Activated CD4-positive, alpha-beta T cell treated with anti-CD3 and anti-CD28 coated beads, Interleukin-2, amount 10 ng/mL, durations not matched to agents 7 days and 5 days (primary cell): ENCODE data around the gene OTUB2. TPM values are rescaled to one million over a fixed set of nuclear protein-coding genes. Genes with fewer than 3 reads are reported as not detected.
A peak's percentile ranks its signal among the peaks of the same experiment; 100 is the strongest.

ENCODE experiments used
- CTCF ChIA-PET: fragments of 350-600 bp; sonication (Branson Sonifier 250); formaldehyde crosslinking; loops from one replicate; lab custom pipeline; 2021; ENCODE audit warnings: antibody characterized with exemption; lab: Charles Lee
- POLR2A ChIA-PET: fragments of 350-600 bp; sonication (Branson Sonifier 250); formaldehyde crosslinking; loops from one replicate; lab custom pipeline; 2021; ENCODE audit warnings: antibody characterized with exemption; lab: Charles Lee
- DNase-seq: peaks from one replicate; pipeline ENCODE4 v3.0.0-alpha.2; 2020
- H3K27ac Mint-ChIP-seq: one replicate; pipeline ENCODE4 v1.8.0; 2021; ENCODE audit warnings: mild to moderate bottlenecking, moderate library complexity, mixed read lengths
- H3K27me3 Mint-ChIP-seq: one replicate; pipeline ENCODE4 v1.8.0; 2021; ENCODE audit warnings: mixed read lengths
- H3K36me3 Mint-ChIP-seq: one replicate; pipeline ENCODE4 v1.8.0; 2021; ENCODE audit warnings: low read depth, mixed read lengths
- H3K4me1 Mint-ChIP-seq: one replicate; pipeline ENCODE4 v1.8.0; 2021; ENCODE audit warnings: mixed read lengths
- H3K4me3 Mint-ChIP-seq: one replicate; pipeline ENCODE4 v1.8.0; 2021; ENCODE audit warnings: mild to moderate bottlenecking, moderate library complexity, mixed read lengths
- H3K9me3 Mint-ChIP-seq: one replicate; pipeline ENCODE4 v1.8.0; 2021; ENCODE audit warnings: mixed read lengths
- total RNA-seq, 2 experiments: library from RNA; stranded (reverse); gene quantifications; one replicate each; pipeline ENCODE4 v1.2.3, GENCODE V29; 2021

The OTUB2 gene
- total RNA-seq, 2 experiments from 2014 or later = 2.3 to 2.4 TPM

DNA sequence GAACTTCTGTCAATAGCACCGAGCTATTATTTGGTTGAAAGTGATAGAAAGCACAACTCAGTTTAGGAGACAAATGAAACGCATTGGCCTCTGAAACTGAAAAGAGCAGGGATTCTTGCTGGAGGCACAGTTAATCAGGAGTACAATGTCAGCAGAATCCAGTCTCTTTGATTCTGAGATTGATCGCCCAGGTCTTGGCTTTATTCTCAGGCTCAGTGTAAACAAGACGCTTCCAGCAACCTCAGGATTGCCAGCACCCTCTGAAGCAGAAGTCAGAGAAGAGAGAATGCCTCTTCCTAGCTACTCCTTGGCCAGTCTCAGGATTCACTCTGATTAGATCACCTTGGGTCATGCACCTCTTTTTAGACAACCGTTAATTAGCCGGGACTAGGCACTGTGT is 11.8 kb upstream of the OTUB2 start:
- Mint-ChIP-seq H3K4me1 (peaks cover 38% of the 10 kb centered on the region), H3K36me3 (no peaks in the 10 kb centered on the region), H3K4me3 (no peak overlapping the region), H3K27ac (no peak overlapping the region), H3K27me3 (peaks cover 20% of the 10 kb centered on the region), H3K9me3 (no peaks in the 10 kb centered on the region)
- no peak for DNase-seq
- ChIA-PET POLR2A (no interaction called here), CTCF (interaction anchor here (0.9 to 1.3 kb wide), 4 partner anchors 9 to 74 kb away, joined by 3 to 7 read pairs (median 4); no protein-coding TSS in a partner anchor)

DNA sequence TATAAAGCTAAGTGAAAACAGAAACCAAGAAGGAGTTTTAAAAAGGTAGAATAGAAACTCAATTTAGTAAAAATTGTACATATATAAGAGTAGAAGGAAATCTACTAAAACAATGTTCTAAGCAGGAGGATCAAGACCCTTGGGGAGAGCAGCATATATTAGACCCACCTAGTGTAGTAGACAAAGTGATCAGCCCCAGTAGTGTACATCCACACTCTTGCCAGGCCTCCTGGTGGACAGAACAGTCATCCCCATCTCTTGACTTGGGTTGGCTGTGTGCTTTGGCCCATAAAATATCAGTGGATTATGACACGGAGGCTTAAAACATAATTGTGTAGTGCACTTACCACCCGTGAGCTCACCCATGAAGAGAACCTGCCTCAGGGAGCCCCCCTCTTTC is 10.9 kb upstream of the OTUB2 start:
- DNase-seq = no peak
- Mint-ChIP-seq H3K27me3 (peaks cover 20% of the 10 kb centered on the region), H3K27ac (no peak overlapping the region), H3K4me3 (no peak overlapping the region), H3K9me3 (no peaks in the 10 kb centered on the region), H3K4me1 (peaks cover 35% of the 10 kb centered on the region), H3K36me3 (no peaks in the 10 kb centered on the region)
- POLR2A ChIA-PET = no interaction called here
- CTCF ChIA-PET = interaction anchor here (1.0 kb wide), 2 partner anchors 10 to 18 kb away, joined by 3 read pairs; partner anchors contain the start of gene CCDC197

DNA sequence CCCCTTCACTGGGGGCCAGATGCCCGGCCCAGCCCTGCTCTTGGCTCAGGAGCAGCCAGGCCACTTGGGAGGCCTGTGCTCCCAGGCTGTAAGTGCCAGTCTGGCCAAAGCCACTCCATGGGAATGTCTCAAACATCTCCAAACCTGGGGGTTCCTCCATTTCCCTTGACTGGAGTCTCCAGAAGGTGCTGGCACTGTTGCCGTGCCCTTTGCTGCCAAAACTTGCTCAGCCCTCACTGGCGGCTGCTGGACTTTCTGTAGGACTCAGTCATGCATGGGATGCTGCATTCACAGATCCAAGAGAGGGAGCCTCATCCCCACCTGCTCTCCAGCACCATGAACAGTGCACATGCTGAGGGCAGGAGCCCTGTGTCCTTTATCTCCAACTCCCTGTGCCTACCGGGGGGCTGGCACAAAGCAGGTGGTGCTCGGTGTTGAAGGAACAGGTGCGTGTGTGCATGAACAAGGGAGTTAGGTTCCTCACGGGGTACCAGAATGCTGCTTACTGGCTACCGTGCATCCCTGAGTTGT is 9.6 kb upstream of the OTUB2 start:
- Mint-ChIP-seq H3K36me3 (no peaks in the 10 kb centered on the region), H3K4me3 (no peak overlapping the region), H3K27me3 (peaks cover 20% of the 10 kb centered on the region), H3K27ac (no peak overlapping the region), H3K9me3 (no peaks in the 10 kb centered on the region), H3K4me1 (peaks cover 35% of the 10 kb centered on the region)
- no peak for DNase-seq
- ChIA-PET POLR2A (no interaction called here), CTCF (interaction anchor here (1.1 to 3.8 kb wide), 4 partner anchors 9 to 77 kb away, joined by 3 to 20 read pairs (median 6); no protein-coding TSS in a partner anchor)

DNA sequence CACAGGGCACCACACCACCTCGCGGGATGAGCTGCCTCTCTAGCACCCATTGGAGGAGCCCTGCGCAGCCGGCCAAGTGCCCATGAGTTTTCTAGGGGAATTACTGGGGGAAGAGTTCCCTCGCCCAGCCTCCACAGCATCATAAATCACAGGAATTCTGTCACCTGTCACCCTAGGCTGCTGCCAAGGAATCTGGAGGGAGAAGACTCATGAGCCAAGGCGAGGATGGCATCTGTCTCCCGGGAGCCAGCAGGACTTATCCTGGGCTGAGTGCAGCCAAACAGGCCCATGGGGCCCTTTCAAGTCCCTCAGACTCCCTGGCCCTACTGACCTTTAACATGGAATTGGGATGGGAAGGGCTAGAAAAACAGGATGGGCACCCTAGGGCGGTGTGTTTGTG is 7.8 kb upstream of the OTUB2 start:
- H3K27me3 Mint-ChIP-seq = peaks cover 20% of the 10 kb centered on the region
- no peak overlapping the region for H3K4me3 Mint-ChIP-seq
- H3K9me3 Mint-ChIP-seq = no peaks in the 10 kb centered on the region
- ChIA-PET CTCF (interaction anchor here (1.1 to 3.8 kb wide), 2 partner anchors 14 to 79 kb away, joined by 3 to 20 read pairs; no protein-coding TSS in a partner anchor), POLR2A (no interaction called here)
- no peaks in the 10 kb centered on the region for H3K36me3 Mint-ChIP-seq
- no peak overlapping the region for H3K27ac Mint-ChIP-seq
- H3K4me1 Mint-ChIP-seq = peaks cover 37% of the 10 kb centered on the region
- no peak for DNase-seq

DNA sequence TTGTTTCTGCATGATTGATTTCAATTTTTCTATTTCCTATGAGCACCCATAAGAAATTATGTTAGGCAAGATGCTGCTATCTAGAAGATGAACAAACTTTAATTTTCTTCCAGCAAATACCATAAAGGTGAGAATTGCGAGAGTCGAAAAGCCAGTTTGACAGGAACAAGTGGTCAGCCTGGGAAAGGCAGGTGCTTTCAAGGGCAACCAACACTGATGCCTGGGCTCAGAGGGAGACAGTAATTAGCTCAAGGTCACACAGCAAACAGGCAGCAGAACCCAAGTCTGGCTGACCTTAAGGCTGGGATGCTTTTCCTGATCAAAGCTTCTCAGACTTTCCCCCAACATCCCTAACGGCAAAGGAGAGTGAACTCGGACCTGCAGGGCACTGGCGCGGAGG is 6.8 kb upstream of the OTUB2 start:
- H3K27ac Mint-ChIP-seq = no peak overlapping the region
- CTCF ChIA-PET = interaction anchor here (1.9 to 3.8 kb wide), 4 partner anchors 13 to 80 kb away, joined by 4 to 20 read pairs (median 8); no protein-coding TSS in a partner anchor

DNA sequence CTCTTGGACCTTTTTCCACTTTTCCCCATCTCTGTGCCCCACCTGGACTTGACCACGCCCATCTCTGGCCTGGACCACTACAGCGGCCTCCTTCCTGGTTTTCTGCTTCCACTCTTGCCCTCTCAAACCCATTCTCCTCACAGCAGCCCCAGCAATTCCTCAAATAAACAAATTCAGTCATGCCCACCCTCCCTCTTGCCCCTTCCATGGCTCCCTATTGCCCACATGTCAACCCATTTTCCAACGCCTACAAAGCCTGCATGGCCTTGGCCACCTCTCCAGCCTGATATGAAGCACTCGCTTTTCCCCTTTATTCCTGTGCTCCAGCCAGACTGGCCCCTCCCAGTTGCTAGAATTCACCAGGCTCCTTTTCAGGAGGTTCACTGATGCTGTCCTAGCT is 5.9 kb upstream of the OTUB2 start:
- POLR2A ChIA-PET = no interaction called here
- peaks cover 18% of the 10 kb centered on the region for H3K27me3 Mint-ChIP-seq
- DNase-seq = no peak
- CTCF ChIA-PET = interaction anchor here (1.2 to 3.8 kb wide), 7 partner anchors 9 to 81 kb away, joined by 3 to 25 read pairs (median 12); no protein-coding TSS in a partner anchor
- no peaks in the 10 kb centered on the region for H3K36me3 Mint-ChIP-seq
- no peaks in the 10 kb centered on the region for H3K9me3 Mint-ChIP-seq
- no peak overlapping the region for H3K27ac Mint-ChIP-seq
- H3K4me3 Mint-ChIP-seq = no peak overlapping the region
- H3K4me1 Mint-ChIP-seq = peaks cover 39% of the 10 kb centered on the region

More for the DNA sequence above, 6.8 kb upstream of the OTUB2 start:
- H3K4me1 Mint-ChIP-seq = peaks cover 39% of the 10 kb centered on the region
- no peak overlapping the region for H3K4me3 Mint-ChIP-seq
- POLR2A ChIA-PET = no interaction called here
- peaks cover 20% of the 10 kb centered on the region for H3K27me3 Mint-ChIP-seq
- no peaks in the 10 kb centered on the region for H3K36me3 Mint-ChIP-seq
- H3K9me3 Mint-ChIP-seq = no peaks in the 10 kb centered on the region
- DNase-seq = no peak

DNA sequence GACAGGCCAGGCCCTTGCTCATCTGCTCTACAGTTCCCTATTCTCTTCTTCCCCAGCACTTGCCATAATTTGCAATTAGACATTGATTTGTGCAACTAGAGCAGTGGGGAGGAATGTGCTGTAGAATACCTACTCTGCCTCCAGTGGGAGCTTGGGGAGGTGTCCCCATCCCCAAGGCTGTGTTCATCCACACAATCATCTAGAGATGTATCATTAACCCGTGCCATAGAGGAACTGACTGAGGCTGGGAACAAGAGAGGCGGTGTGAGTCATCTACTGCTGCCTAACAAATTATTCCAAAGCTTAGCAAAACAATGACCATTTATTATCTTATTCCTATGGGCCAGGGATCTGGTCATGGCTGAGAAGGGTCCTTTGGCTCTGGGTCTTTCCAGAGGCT is 5.1 kb upstream of the OTUB2 start:
- CTCF ChIA-PET = interaction anchor here (1.0 to 3.6 kb wide), 10 partner anchors 10 to 124 kb away, joined by 3 to 25 read pairs (median 5); no protein-coding TSS in a partner anchor
- no peaks in the 10 kb centered on the region for H3K36me3 Mint-ChIP-seq
- H3K27ac Mint-ChIP-seq = no peak overlapping the region
- POLR2A ChIA-PET = no interaction called here
- H3K9me3 Mint-ChIP-seq = no peaks in the 10 kb centered on the region
- no peak for DNase-seq
- H3K27me3 Mint-ChIP-seq = peaks cover 16% of the 10 kb centered on the region
- peaks cover 44% of the 10 kb centered on the region for H3K4me1 Mint-ChIP-seq
- no peak overlapping the region for H3K4me3 Mint-ChIP-seq

DNA sequence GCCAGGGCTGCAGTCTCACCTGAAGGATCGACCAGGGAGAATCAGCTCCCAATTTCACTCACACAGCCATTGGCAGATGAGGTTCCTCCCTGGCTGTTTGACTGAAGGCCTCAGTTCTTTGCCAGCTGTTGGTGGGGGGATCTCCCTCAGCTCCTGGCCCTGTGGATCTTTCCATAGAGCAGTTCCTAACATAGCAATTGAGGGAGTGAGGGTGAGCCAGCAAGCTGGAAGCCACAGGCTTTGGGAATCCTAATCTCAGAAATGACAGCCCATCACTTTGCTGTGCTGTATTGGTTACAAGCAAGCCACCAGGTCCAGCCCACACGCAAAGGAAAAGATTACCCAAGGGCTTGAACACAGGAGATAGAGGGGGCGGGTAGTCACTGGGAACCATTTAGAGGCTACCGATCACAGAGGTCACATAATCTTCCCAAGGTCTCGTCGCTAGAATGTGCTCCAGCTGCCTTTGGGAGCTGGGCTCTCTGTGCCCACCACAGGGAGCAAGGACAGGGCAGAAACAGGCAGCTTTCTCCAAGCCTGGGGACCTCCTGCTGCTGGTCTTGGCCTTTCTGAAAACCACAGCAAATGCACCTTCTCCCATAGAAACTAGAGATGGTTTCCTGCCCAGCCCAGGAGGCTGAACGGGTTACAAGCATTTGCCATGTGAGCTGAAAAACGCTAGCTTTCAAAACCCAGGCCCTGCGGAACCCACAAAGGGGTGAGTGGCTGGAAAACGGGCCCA is 4.6 kb upstream of the OTUB2 start:
- H3K27ac Mint-ChIP-seq = peak overlapping the region; percentile 78
- ChIA-PET POLR2A (no interaction called here), CTCF (interaction anchor here (0.8 to 3.6 kb wide), 10 partner anchors 10 to 123 kb away, joined by 3 to 25 read pairs (median 4); no protein-coding TSS in a partner anchor)
- DNase-seq = peak; percentile 30
- H3K9me3 Mint-ChIP-seq = no peaks in the 10 kb centered on the region
- H3K27me3 Mint-ChIP-seq = peaks cover 14% of the 10 kb centered on the region
- H3K36me3 Mint-ChIP-seq = no peaks in the 10 kb centered on the region
- peaks cover 46% of the 10 kb centered on the region for H3K4me1 Mint-ChIP-seq
- peak overlapping the region; percentile 11 for H3K4me3 Mint-ChIP-seq

DNA sequence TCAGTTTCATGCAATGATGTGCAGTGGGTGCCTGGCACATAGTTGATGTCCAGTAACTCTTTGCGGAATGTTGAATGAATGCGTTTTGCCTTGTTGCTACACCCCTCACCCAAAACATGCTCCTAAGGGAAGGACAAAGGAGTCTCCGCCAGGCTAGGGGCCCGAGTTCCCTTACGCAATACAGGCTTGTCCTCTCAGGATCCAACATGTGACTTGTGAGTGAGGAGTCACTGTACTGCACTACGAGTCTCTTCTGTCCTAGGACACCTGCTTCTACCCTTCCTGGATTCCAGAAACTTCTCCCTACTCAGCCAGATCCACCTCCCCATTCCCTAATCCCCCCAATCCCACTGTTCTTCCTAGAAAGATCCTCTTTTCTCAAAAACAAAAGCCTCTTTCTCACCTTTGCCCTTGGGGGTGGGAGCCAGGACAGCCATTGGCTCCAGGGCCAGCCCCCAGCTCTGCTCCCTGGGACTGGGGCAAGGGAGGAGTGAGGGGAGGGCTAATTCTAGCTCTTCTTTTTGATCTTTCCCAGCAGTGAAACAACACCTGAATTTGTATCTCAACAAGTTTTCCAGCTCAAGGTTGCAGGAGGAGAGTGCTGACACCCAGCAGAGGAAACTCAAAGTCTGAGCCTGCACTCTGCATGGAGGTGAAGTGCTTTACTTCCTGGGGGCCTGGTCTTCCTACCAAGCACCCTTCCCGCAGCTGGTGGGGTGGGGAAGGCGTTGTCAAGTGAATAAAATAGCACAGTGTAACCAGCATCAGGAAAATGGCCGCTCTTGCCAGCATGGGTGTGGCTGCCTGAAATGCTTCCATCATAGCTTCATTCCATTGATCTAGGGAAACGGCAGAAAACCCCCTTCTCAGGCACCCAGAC is 3.4 kb upstream of the OTUB2 start:
- DNase-seq = no peak
- H3K36me3 Mint-ChIP-seq = no peaks in the 10 kb centered on the region
- H3K27me3 Mint-ChIP-seq = peaks cover 8% of the 10 kb centered on the region
- peaks cover 51% of the 10 kb centered on the region for H3K4me1 Mint-ChIP-seq
- ChIA-PET POLR2A (interaction anchor here (0.6 kb wide), 1 partner anchor 83 kb away, joined by 3 read pairs; no protein-coding TSS in a partner anchor), CTCF (interaction anchor here (0.6 to 3.6 kb wide), 7 partner anchors 12 to 339 kb away, joined by 3 to 25 read pairs (median 4); no protein-coding TSS in a partner anchor)
- H3K9me3 Mint-ChIP-seq = no peaks in the 10 kb centered on the region
- H3K4me3 Mint-ChIP-seq = no peak overlapping the region
- peak overlapping the region; percentile 55 for H3K27ac Mint-ChIP-seq

DNA sequence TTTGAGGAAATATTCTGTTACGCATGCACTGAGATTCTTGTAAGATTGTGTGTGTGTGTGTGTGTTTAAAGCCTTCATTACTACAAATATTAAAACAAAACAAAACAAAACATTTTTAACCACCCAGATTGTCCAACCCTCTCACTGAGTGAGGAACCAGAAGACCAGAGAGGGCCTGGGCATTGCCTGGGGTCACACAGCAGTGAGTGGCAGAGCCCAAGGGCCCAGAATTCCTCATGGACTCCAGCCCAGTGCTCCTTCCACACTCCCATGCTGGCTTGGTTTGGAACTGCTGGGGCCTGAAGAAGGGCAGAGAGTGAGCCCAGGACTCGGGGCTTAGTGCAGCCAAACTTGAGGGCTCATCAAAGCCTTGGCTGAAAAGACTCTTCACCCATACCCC is 1.6 kb upstream of the OTUB2 start:
- DNase-seq = no peak
- H3K27ac Mint-ChIP-seq = no peak overlapping the region
- POLR2A ChIA-PET = no interaction called here
- no peaks in the 10 kb centered on the region for H3K36me3 Mint-ChIP-seq
- H3K9me3 Mint-ChIP-seq = no peaks in the 10 kb centered on the region
- H3K4me3 Mint-ChIP-seq = no peak overlapping the region
- no peaks in the 10 kb centered on the region for H3K27me3 Mint-ChIP-seq
- H3K4me1 Mint-ChIP-seq = peaks cover 64% of the 10 kb centered on the region
- CTCF ChIA-PET = interaction anchor here (0.6 to 3.4 kb wide), 6 partner anchors 11 to 1022 kb away, joined by 3 to 18 read pairs (median 6); no protein-coding TSS in a partner anchor

DNA sequence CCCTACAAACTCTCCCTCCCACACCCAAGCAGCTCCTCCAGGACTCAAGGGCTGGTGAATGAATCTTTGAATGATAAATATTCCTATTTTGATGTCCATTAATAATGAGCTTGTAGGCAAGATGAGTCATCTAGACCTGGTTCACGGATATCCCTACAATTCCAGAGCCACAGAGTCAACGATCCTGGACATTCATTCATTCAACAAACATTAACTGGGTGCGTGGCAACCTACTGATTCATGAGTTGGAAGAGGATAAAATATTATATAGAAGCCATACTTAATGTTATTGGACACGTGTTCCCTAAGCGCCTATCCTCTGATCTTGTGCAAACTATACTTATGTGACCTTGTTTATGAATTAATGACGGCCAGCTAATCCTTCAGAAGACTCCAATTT is 420 bp upstream of the OTUB2 start:
- no peaks in the 10 kb centered on the region for H3K27me3 Mint-ChIP-seq
- H3K4me3 Mint-ChIP-seq = peak overlapping the region; percentile 73
- no peaks in the 10 kb centered on the region for H3K36me3 Mint-ChIP-seq
- ChIA-PET CTCF (interaction anchor here (0.6 to 3.4 kb wide), 12 partner anchors 10 to 157 kb away, joined by 3 to 18 read pairs (median 4); no protein-coding TSS in a partner anchor), POLR2A (interaction anchor here (0.7 kb wide), 1 partner anchor 111 kb away, joined by 3 read pairs; no protein-coding TSS in a partner anchor)
- no peak overlapping the region for H3K27ac Mint-ChIP-seq
- peaks cover 55% of the 10 kb centered on the region for H3K4me1 Mint-ChIP-seq
- no peak for DNase-seq
- H3K9me3 Mint-ChIP-seq = no peaks in the 10 kb centered on the region

DNA sequence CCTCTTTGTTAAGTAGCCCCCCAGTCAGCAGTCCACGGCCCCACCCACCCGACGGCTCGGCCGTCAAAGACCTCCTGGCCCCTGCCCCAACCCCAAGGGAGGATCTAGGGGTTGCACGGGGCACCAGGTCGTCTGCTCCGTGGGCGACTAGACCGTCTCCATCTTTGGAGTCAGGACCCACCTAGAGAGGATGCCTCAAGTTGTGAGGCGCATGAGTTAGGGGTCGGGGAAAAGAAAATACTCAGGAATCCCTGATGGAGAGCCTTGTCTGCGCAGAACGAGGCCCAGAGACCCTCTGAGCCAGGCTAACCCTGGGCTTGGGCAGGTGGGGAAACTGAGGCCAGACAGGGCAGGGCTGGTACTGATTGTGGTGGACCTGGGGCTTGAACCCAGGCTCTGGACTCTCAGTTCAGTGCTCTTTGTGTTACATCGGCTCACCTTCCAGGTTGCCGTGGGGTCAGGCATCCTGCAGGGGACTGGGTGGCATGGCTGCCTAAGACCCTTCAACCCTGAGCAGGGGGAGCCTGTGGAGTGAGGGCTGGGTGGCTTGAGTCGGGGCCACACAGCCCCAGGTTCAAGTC is 839 bp downstream of the OTUB2 start:
- peak overlapping the region; percentile 51 for H3K27ac Mint-ChIP-seq
- no peaks in the 10 kb centered on the region for H3K36me3 Mint-ChIP-seq
- POLR2A ChIA-PET = no interaction called here
- H3K27me3 Mint-ChIP-seq = no peaks in the 10 kb centered on the region
- peaks cover 42% of the 10 kb centered on the region for H3K4me1 Mint-ChIP-seq
- CTCF ChIA-PET = interaction anchor here (1.1 to 3.4 kb wide), 8 partner anchors 9 to 110 kb away, joined by 3 to 18 read pairs (median 8); no protein-coding TSS in a partner anchor
- no peaks in the 10 kb centered on the region for H3K9me3 Mint-ChIP-seq
- DNase-seq = no peak
- peak overlapping the region; percentile 48 for H3K4me3 Mint-ChIP-seq
